ENCODE measurements around the gene SORCS2.

SORCS2 gene

DNA sequence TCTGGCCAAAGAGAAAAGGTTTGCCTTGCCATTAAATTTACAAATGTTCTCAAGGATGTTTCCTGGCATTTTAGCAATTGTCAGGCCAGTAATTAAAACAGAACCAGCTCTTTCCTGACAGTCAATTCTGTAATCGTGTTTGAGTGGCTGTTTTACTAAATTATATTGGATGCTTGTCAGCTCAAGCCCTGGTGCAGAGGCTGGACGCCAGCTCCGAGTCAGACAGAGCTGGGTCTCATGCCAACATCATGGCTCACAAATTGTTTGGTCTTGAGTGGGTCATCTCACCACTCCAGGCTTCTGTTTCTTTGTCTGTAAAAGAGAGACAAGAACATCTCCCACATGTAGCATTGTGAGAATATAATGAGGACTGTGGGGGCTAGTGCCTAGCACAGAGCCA, 432.7 kb downstream of the SORCS2 start:
- DNase-seq (ENCODE audit: extremely low spot score), result no peak
- POLR2A ChIA-PET, result no interaction called here
- TF ChIP-seq LEF1 (IDR thresholded peaks at IDR 0.05; ENCODE audit: borderline replicate concordance), result no peak
- TF ChIP-seq, protein P1, sequence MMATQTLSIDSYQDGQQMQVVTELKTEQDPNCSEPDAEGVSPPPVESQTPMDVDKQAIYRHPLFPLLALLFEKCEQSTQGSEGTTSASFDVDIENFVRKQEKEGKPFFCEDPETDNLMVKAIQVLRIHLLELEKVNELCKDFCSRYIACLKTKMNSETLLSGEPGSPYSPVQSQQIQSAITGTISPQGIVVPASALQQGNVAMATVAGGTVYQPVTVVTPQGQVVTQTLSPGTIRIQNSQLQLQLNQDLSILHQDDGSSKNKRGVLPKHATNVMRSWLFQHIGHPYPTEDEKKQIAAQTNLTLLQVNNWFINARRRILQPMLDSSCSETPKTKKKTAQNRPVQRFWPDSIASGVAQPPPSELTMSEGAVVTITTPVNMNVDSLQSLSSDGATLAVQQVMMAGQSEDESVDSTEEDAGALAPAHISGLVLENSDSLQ (IDR thresholded peaks at IDR 0.05), result no peak
- TF ChIP-seq L3MBTL2 (conservative IDR thresholded peaks at IDR 0.05), result no peak
- no peak for TF ChIP-seq FOXM1 (IDR thresholded peaks at IDR 0.05; ENCODE audit: borderline replicate concordance)
- TF ChIP-seq HDGF (IDR thresholded peaks at IDR 0.05; ENCODE audit: borderline replicate concordance), result no peak
- no peak for TF ChIP-seq ELF4 (IDR thresholded peaks at IDR 0.05)
- TF ChIP-seq SUZ12 (IDR thresholded peaks at IDR 0.05), result no peak
- TF ChIP-seq FOXK2 (IDR thresholded peaks at IDR 0.05), result no peak
- no peak for TF ChIP-seq TARDBP (IDR thresholded peaks at IDR 0.05)
- TF ChIP-seq NFRKB (IDR thresholded peaks at IDR 0.05), result no peak
- no peak for TF ChIP-seq SP1 (IDR thresholded peaks at IDR 0.05)
- no peak for TF ChIP-seq BHLHE40 (IDR thresholded peaks at IDR 0.05; ENCODE audit: borderline replicate concordance)
- no peak for TF ChIP-seq CTBP1 (IDR thresholded peaks at IDR 0.05; ENCODE audit: borderline replicate concordance)
- no peak for TF ChIP-seq FOXA1 (IDR thresholded peaks at IDR 0.05)
- CTCF ChIA-PET, result no interaction called here

DNA sequence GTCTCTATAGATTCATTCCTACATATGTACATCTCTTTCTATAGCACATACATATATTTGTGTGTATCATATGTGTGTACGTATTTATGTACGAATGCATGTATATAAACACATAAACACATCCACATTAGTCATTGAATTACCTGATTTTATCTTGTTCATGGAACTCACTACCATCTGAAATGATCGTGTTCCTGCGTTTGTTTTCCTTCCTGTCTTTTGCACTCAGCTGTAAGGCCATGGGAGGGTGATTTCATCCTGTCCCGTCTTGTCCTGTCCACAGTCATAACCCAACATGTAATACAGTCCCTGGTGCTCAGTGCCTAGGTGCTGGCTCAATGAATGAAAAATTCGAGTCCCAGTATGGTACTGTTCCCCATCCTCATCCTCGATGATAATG, 434.2 kb downstream of the SORCS2 start:
- no peak for TF ChIP-seq LEF1 (IDR thresholded peaks at IDR 0.05; ENCODE audit: borderline replicate concordance)
- no peak for TF ChIP-seq FOXA1 (IDR thresholded peaks at IDR 0.05)
- TF ChIP-seq, protein P1 (IDR thresholded peaks at IDR 0.05), result no peak
- no peak for TF ChIP-seq NFRKB (IDR thresholded peaks at IDR 0.05)
- TF ChIP-seq ELF4 (IDR thresholded peaks at IDR 0.05), result no peak
- CTCF ChIA-PET, result interaction anchor here (0.7 kb wide), 1 partner anchor 9 kb away, joined by 5 read pairs; no protein-coding TSS in a partner anchor
- POLR2A ChIA-PET, result no interaction called here

DNA sequence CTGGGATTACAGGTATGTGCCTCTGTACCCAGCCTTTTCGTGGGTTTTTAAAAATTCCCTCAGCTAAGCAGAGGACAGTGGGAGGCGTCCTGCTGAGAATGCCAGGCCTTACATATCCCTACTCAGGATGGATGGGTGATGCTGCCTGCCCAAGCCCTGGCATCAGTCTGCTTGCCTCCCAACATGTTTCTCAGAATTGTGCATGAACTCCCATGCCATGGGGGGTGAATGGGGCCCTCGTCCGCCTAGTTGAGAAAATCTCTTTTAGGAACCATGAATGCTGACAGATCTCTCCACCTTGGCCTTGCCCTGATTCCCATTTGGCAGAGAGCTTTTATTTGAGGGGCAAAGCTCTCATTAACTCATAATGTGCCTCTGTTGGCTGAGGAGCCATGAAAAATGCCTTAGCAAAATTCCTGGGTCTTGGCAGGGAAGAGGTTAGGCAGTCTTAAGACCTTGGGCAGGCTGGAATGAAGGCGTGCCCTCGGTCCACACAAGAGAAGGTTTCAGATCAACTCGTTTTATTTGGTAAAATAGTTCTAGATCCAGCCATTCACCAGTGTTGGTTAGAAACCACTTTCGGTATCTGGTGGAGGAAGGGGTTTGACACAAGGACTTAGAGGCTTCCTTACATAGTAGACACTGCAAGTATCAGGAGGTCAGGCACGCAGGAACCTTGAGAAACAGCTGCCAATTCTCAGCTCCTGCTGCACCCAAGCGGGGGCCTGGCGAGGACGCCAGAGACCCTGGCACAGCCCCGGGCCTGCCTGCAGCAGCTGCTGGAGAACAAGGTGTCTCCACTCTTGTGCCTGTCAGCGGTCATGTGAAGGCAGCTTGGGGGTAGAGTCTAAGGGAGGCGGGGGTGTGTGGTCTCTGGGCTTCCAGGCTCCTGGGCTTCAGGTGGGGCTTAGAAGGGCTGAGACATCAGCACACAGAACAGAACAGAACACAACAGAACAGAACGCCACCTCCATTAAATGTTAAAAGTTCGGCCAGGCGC, 435.2 kb downstream of the SORCS2 start:
- TF ChIP-seq ELF4 (IDR thresholded peaks at IDR 0.05) (no peak), ZNF384 (IDR thresholded peaks at IDR 0.05) (no peak), HDGF (IDR thresholded peaks at IDR 0.05; ENCODE audit: borderline replicate concordance) (no peak), ARNT (IDR thresholded peaks at IDR 0.05) (no peak), CTBP1 (IDR thresholded peaks at IDR 0.05; ENCODE audit: borderline replicate concordance) (no peak), BHLHE40 (IDR thresholded peaks at IDR 0.05; ENCODE audit: borderline replicate concordance) (no peak), L3MBTL2 (conservative IDR thresholded peaks at IDR 0.05) (no peak), FOXK2 (IDR thresholded peaks at IDR 0.05) (no peak), SUZ12 (IDR thresholded peaks at IDR 0.05) (no peak), TARDBP (IDR thresholded peaks at IDR 0.05) (no peak), NFRKB (IDR thresholded peaks at IDR 0.05) (no peak), FOXM1 (IDR thresholded peaks at IDR 0.05; ENCODE audit: borderline replicate concordance) (no peak), LEF1 (IDR thresholded peaks at IDR 0.05; ENCODE audit: borderline replicate concordance) (no peak), FOXA1 (IDR thresholded peaks at IDR 0.05) (no peak), SP1 (IDR thresholded peaks at IDR 0.05) (no peak)
- TF ChIP-seq, protein P1 (IDR thresholded peaks at IDR 0.05), result no peak
- DNase-seq (ENCODE audit: extremely low spot score), result no peak
- ChIA-PET POLR2A (no interaction called here), CTCF (interaction anchor here (0.7 kb wide), 1 partner anchor 10 kb away, joined by 5 read pairs; no protein-coding TSS in a partner anchor)

More for the DNA sequence above, 434.2 kb downstream of the SORCS2 start:
- DNase-seq (ENCODE audit: extremely low spot score), result no peak

DNA sequence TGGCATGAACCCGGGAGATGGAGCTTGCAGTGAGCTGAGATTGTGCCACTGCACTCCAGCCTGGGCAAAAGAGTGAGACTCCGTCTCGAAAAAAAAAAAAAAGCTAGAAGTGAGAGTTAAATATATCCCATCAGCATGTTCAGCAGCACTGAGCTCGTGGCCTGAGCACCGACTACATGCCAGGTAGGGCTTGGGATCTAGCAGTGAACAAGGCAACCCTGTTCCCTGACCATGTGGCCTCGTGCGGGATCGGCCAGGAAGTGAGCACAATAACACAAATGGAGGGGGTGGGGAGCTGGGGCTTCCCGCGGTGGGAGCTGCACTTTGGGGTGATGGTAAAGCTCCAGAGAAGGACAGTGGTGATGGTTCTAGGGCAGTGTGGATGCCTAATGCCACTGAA, 436.1 kb downstream of the SORCS2 start:
- TF ChIP-seq FOXK2 (IDR thresholded peaks at IDR 0.05) (no peak), HDGF (IDR thresholded peaks at IDR 0.05; ENCODE audit: borderline replicate concordance) (no peak), LEF1 (IDR thresholded peaks at IDR 0.05; ENCODE audit: borderline replicate concordance) (no peak), SP1 (IDR thresholded peaks at IDR 0.05) (no peak)
- POLR2A ChIA-PET, result no interaction called here
- DNase-seq (ENCODE audit: extremely low spot score), result no peak
- CTCF ChIA-PET, result interaction anchor here (0.6 kb wide), 1 partner anchor 54 kb away, joined by 5 read pairs; no protein-coding TSS in a partner anchor

DNA sequence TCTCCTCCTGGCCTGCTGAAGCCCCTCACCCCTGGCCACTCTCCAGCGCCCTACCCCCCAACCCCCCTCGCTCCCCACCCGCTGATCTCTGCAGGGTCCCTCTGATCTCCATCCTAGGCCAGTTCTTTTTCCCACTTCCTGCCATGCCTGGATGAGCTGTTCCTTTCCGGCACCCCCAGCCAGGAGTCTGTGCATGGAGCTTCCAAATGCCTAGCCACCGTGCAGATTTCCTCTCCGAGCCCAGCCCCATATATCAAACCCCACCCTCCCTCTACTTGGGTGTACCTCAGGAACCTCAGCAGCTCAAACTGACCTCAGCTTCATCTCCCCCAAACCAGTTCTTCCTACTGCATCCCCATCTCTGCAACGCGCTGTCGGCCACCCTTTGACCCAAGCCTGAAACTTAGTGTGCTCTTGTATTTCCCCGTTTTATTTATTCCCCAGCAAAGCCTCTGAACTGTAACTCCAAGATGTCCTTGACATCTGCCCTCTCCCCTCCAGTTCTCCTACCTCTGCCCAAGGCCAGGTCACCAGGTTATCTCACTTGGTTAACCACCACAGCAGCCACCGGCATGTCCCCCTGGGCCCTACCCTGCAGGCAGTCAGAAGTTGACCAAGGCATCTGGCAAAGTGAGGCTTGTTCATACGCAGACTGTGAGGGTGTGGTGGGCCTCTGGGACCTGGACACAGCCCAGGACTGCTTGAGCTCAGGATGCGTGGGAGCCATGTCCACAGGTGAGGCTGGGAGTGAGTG, 437.3 kb downstream of the SORCS2 start:
- ChIA-PET CTCF (no interaction called here), POLR2A (no interaction called here)
- TF ChIP-seq L3MBTL2 (conservative IDR thresholded peaks at IDR 0.05) (no peak), FOXK2 (IDR thresholded peaks at IDR 0.05) (no peak), FOXA1 (IDR thresholded peaks at IDR 0.05) (no peak), HDGF (IDR thresholded peaks at IDR 0.05; ENCODE audit: borderline replicate concordance) (no peak), BHLHE40 (IDR thresholded peaks at IDR 0.05; ENCODE audit: borderline replicate concordance) (no peak), TARDBP (IDR thresholded peaks at IDR 0.05) (no peak), FOXM1 (IDR thresholded peaks at IDR 0.05; ENCODE audit: borderline replicate concordance) (no peak), SP1 (IDR thresholded peaks at IDR 0.05) (no peak), LEF1 (IDR thresholded peaks at IDR 0.05; ENCODE audit: borderline replicate concordance) (no peak), NFRKB (IDR thresholded peaks at IDR 0.05) (no peak)
- no peak for DNase-seq (ENCODE audit: extremely low spot score)
